HG02852 (cell line): Measurements from ENCODE around the gene EVX1.

Experiments
- ATAC-seq: cut with Tn5 transposase; IDR thresholded peaks from one replicate; pipeline ENCODE4 v1.9.1; 2021; ENCODE audit warnings: mild to moderate bottlenecking, moderate library complexity; ENCODE audit not compliant: unreplicated experiment

EVX1 gene

GRCh38 chr7:27248427-27248806 lies 5.8 kb downstream of the EVX1 start:
- no peak for ATAC-seq

GRCh38 chr7:27248911-27249723 lies 6.5 kb downstream of the EVX1 start:
- no peak for ATAC-seq

GRCh38 chr7:27249724-27250556 lies 7.3 kb downstream of the EVX1 start:
- no peak for ATAC-seq

GRCh38 chr7:27250557-27251070 lies 8.0 kb downstream of the EVX1 start:
- no peak for ATAC-seq

- no peak for ATAC-seq
Observed at GRCh38 chr7:27251136-27251651, 8.6 kb downstream of the EVX1 start.

- ATAC-seq, result no peak
Observed at GRCh38 chr7:27251652-27252590, 9.3 kb downstream of the EVX1 start.

- no peak for ATAC-seq
Observed at GRCh38 chr7:27254625-27255024, 12.0 kb downstream of the EVX1 start.

- ATAC-seq, result no peak
Observed at GRCh38 chr7:27260211-27260610, 17.6 kb downstream of the EVX1 start.

GRCh38 chr7:27262121-27262520 lies 19.5 kb downstream of the EVX1 start:
- no peak for ATAC-seq

- no peak for ATAC-seq
Observed at GRCh38 chr7:27263781-27264180, 21.2 kb downstream of the EVX1 start.

GRCh38 chr7:27269455-27269854 lies 26.9 kb downstream of the EVX1 start:
- no peak for ATAC-seq

GRCh38 chr7:27271384-27271783 lies 28.8 kb downstream of the EVX1 start:
- no peak for ATAC-seq

GRCh38 chr7:27277628-27278027 lies 35.0 kb downstream of the EVX1 start:
- ATAC-seq, result no peak

- ATAC-seq, result no peak
Observed at GRCh38 chr7:27283558-27283957, 41.0 kb downstream of the EVX1 start.

GRCh38 chr7:27295236-27295635 lies 52.6 kb downstream of the EVX1 start:
- no peak for ATAC-seq

GRCh38 chr7:27297356-27297755 lies 54.8 kb downstream of the EVX1 start:
- no peak for ATAC-seq
